WTC11 (cell line): ENCODE results near the gene TMEM175. TPM values are rescaled to one million over a fixed set of nuclear protein-coding genes. Genes with fewer than 3 reads are reported as not detected.

ENCODE experiments used
- ATAC-seq: fragments of 200-7000 bp; cut with Tn5 transposase; 2 replicates; pipeline ENCODE4 v1.10.0; 2021; ENCODE audit warnings: mild to moderate bottlenecking, moderate library complexity
- CTCF ChIA-PET: fragments of 300-600 bp; sonication (Branson Sonifier 250); formaldehyde crosslinking; loops from one replicate; lab custom pipeline; 2021; ENCODE audit warnings: antibody characterized with exemption; lab: Charles Lee
- POLR2A ChIA-PET: fragments of 350-600 bp; sonication (Branson Sonifier 250); formaldehyde crosslinking; loops from one replicate; lab custom pipeline; 2021; ENCODE audit warnings: antibody characterized with exemption; lab: Charles Lee
- DNase-seq: peaks from one replicate; pipeline ENCODE4 v3.0.0; 2021; ENCODE audit warnings: low spot score
- H3K27ac Mint-ChIP-seq: 2 replicates; pipeline ENCODE4 v1.8.0; 2021; ENCODE audit warnings: mixed read lengths
- H3K27me3 Mint-ChIP-seq: 2 replicates; pipeline ENCODE4 v1.8.0; 2021; ENCODE audit warnings: low read depth, mild to moderate bottlenecking, moderate library complexity, mixed read lengths
- H3K36me3 Mint-ChIP-seq: 2 replicates; pipeline ENCODE4 v1.8.0; 2021; ENCODE audit warnings: mixed read lengths
- H3K4me1 Mint-ChIP-seq: 2 replicates; pipeline ENCODE4 v1.8.0; 2022; ENCODE audit warnings: mixed read lengths
- H3K4me3 Mint-ChIP-seq: 2 replicates; pipeline ENCODE4 v1.8.0; 2021; ENCODE audit warnings: mild to moderate bottlenecking, moderate library complexity, mixed read lengths
- H3K9me3 Mint-ChIP-seq: 2 replicates; pipeline ENCODE4 v1.8.0; 2021; ENCODE audit warnings: mixed read lengths
- AFF4 ChIP-seq: sonication (generic); formaldehyde crosslinking; IDR thresholded peaks from 2 replicates; pipeline ENCODE4 v1.8.1; 2023; ENCODE audit warnings: mild to moderate bottlenecking, missing genetic modification reagents, borderline replicate concordance
- ATF1 ChIP-seq: sonication (generic); formaldehyde crosslinking; IDR thresholded peaks from 2 replicates; pipeline ENCODE4 v1.8.1; 2023; ENCODE audit warnings: mild to moderate bottlenecking, moderate library complexity, missing genetic modification reagents
- ATF6 ChIP-seq: sonication (generic); formaldehyde crosslinking; IDR thresholded peaks from 2 replicates; pipeline ENCODE4 v1.8.1; 2023; ENCODE audit warnings: mild to moderate bottlenecking, missing genetic modification reagents
- CBFB ChIP-seq: sonication (generic); formaldehyde crosslinking; IDR thresholded peaks from 2 replicates; pipeline ENCODE4 v1.8.1; 2022; ENCODE audit warnings: mild to moderate bottlenecking, low read depth, missing genetic modification reagents
- CREB1 ChIP-seq: sonication (generic); formaldehyde crosslinking; IDR thresholded peaks from 2 replicates; pipeline ENCODE4 v1.8.0; 2023; ENCODE audit warnings: mild to moderate bottlenecking, missing genetic modification reagents
- E2F1 ChIP-seq: sonication (generic); formaldehyde crosslinking; IDR thresholded peaks from 2 replicates; pipeline ENCODE4 v1.8.0; 2022; ENCODE audit warnings: mild to moderate bottlenecking, missing genetic modification reagents
- ELF4 ChIP-seq: sonication (generic); formaldehyde crosslinking; IDR thresholded peaks from 2 replicates; pipeline ENCODE4 v1.8.1; 2022; ENCODE audit warnings: low read depth, mild to moderate bottlenecking, moderate library complexity, missing genetic modification reagents
- ETV6 ChIP-seq: sonication (generic); formaldehyde crosslinking; IDR thresholded peaks from 2 replicates; pipeline ENCODE4 v1.8.1; 2022; ENCODE audit warnings: mild to moderate bottlenecking, missing genetic modification reagents
- FOXP4 ChIP-seq: sonication (generic); formaldehyde crosslinking; IDR thresholded peaks from 2 replicates; pipeline ENCODE4 v1.8.0; 2022; ENCODE audit warnings: mild to moderate bottlenecking, missing genetic modification reagents
- GABPB1 ChIP-seq: sonication (generic); formaldehyde crosslinking; IDR thresholded peaks from 2 replicates; pipeline ENCODE4 v1.8.1; 2023; ENCODE audit warnings: mild to moderate bottlenecking, missing genetic modification reagents
- NR3C1 ChIP-seq: sonication (generic); formaldehyde crosslinking; conservative IDR thresholded peaks from 2 replicates; pipeline ENCODE4 v1.8.1; 2023; ENCODE audit warnings: low read depth, mild to moderate bottlenecking, missing genetic modification reagents
- TEAD1 ChIP-seq: sonication (generic); formaldehyde crosslinking; IDR thresholded peaks from 2 replicates; pipeline ENCODE4 v1.8.0; 2022; ENCODE audit warnings: mild to moderate bottlenecking, missing genetic modification reagents
- ZBTB21 ChIP-seq: sonication (generic); formaldehyde crosslinking; IDR thresholded peaks from 2 replicates; pipeline ENCODE4 v1.8.1; 2023; ENCODE audit warnings: mild to moderate bottlenecking, missing genetic modification reagents, borderline replicate concordance
- ZNF138 ChIP-seq: sonication (generic); formaldehyde crosslinking; conservative IDR thresholded peaks from 2 replicates; pipeline ENCODE4 v1.8.1; 2022; ENCODE audit warnings: mild to moderate bottlenecking, moderate library complexity, missing genetic modification reagents
- ZNF281 ChIP-seq: sonication (generic); formaldehyde crosslinking; IDR thresholded peaks from 2 replicates; pipeline ENCODE4 v1.8.0; 2023; ENCODE audit warnings: mild to moderate bottlenecking, missing genetic modification reagents
- ZNF396 ChIP-seq: fragments of 250-450 bp; sonication (Bioruptor Pico); IDR thresholded peaks from 2 replicates; pipeline ENCODE4 v1.8.0; 2021; ENCODE audit warnings: mild to moderate bottlenecking, moderate library complexity, borderline replicate concordance
- ZNF423 ChIP-seq: fragments of 250-450 bp; sonication (Bioruptor Pico); IDR thresholded peaks from 2 replicates; pipeline ENCODE4 v2.1.2; 2022; ENCODE audit warnings: mild to moderate bottlenecking, moderate library complexity
- ZNF671 ChIP-seq: fragments of 250-450 bp; sonication (Bioruptor Pico); IDR thresholded peaks from 2 replicates; pipeline ENCODE4 v1.8.0; 2021; ENCODE audit warnings: mild to moderate bottlenecking
- total RNA-seq: library from RNA; stranded (reverse); gene quantifications from 3 replicates; pipeline ENCODE4 v1.2.3, GENCODE V29; 2021
- TF ChIP-seq, protein P1 (sequence below): fragments of 250-450 bp; sonication (Bioruptor Pico); IDR thresholded peaks from 2 replicates; pipeline ENCODE4 v1.9.0; 2021; ENCODE audit warnings: moderate library complexity, mild to moderate bottlenecking, inconsistent platforms, borderline replicate concordance
- TF ChIP-seq, protein P2 (sequence below): sonication (generic); formaldehyde crosslinking; IDR thresholded peaks from 2 replicates; pipeline ENCODE4 v1.8.1; 2023; ENCODE audit warnings: mild to moderate bottlenecking, moderate library complexity, missing genetic modification reagents

TMEM175 gene
- total RNA-seq, 1 experiment from 2014 or later = 9.2 TPM

- CTCF ChIA-PET = interaction anchor here (0.6 to 2.1 kb wide), 6 partner anchors 19 to 248 kb away, joined by 3 to 6 read pairs (median 4); no protein-coding TSS in a partner anchor
- no peak for DNase-seq
- POLR2A ChIA-PET = interaction anchor here (1.5 kb wide), 1 partner anchor 17 kb away, joined by 5 read pairs; no protein-coding TSS in a partner anchor
- Mint-ChIP-seq H3K4me1 (peaks cover 21% of the 10 kb centered on the region), H3K4me3 (peak overlapping the region; percentile 96), H3K27ac (peak overlapping the region; percentile 74), H3K36me3 (no peaks in the 10 kb centered on the region), H3K27me3 (no peaks in the 10 kb centered on the region), H3K9me3 (no peaks in the 10 kb centered on the region)
- no peak for ATAC-seq
- TF ChIP-seq ATF1 (no peak), ZNF396 (CRISPR knock-in tag) (no peak), NR3C1 (CRISPR knock-in tag) (no peak), ZNF138 (CRISPR knock-in tag) (no peak), ZBTB21 (no peak), ZNF281 (CRISPR knock-in tag) (no peak), TEAD1 (CRISPR knock-in tag) (no peak), FOXP4 (CRISPR knock-in tag) (no peak), GABPB1 (CRISPR knock-in tag) (no peak)
- TF ChIP-seq, protein P1, sequence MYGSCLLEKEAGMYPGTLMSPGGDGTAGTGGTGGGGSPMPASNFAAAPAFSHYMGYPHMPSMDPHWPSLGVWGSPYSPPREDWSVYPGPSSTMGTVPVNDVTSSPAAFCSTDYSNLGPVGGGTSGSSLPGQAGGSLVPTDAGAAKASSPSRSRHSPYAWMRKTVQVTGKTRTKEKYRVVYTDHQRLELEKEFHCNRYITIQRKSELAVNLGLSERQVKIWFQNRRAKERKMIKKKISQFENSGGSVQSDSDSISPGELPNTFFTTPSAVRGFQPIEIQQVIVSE (CRISPR knock-in tag) = no peak
Measured at GRCh38 chr4:931194-931959, 883 bp upstream of the TMEM175 start.

- ATAC-seq = peak; percentile 10
- CTCF ChIA-PET = interaction anchor here (0.9 to 2.1 kb wide), 6 partner anchors 13 to 190 kb away, joined by 4 to 6 read pairs (median 4); no protein-coding TSS in a partner anchor
- peaks cover 20% of the 10 kb centered on the region for H3K4me1 Mint-ChIP-seq
- H3K9me3 Mint-ChIP-seq = no peaks in the 10 kb centered on the region
- peak overlapping the region; percentile 91 for H3K27ac Mint-ChIP-seq
- POLR2A ChIA-PET = interaction anchor here (1.5 kb wide), 1 partner anchor 16 kb away, joined by 5 read pairs; no protein-coding TSS in a partner anchor
- DNase-seq = no peak
- no peaks in the 10 kb centered on the region for H3K27me3 Mint-ChIP-seq
- H3K4me3 Mint-ChIP-seq = peak overlapping the region; percentile 96
- no peaks in the 10 kb centered on the region for H3K36me3 Mint-ChIP-seq
- TF ChIP-seq AFF4 (CRISPR knock-in tag) = no peak
- no peak for TF ChIP-seq ELF4 (CRISPR knock-in tag)
- 0 out of 2 replicates have a peak, but pooled peaks have one; percentile 7 for TF ChIP-seq CREB1 (CRISPR knock-in tag)
- TF ChIP-seq CBFB (CRISPR knock-in tag) = 0 out of 2 replicates have a peak, but pooled peaks have one; percentile 4
- TF ChIP-seq, protein P2, sequence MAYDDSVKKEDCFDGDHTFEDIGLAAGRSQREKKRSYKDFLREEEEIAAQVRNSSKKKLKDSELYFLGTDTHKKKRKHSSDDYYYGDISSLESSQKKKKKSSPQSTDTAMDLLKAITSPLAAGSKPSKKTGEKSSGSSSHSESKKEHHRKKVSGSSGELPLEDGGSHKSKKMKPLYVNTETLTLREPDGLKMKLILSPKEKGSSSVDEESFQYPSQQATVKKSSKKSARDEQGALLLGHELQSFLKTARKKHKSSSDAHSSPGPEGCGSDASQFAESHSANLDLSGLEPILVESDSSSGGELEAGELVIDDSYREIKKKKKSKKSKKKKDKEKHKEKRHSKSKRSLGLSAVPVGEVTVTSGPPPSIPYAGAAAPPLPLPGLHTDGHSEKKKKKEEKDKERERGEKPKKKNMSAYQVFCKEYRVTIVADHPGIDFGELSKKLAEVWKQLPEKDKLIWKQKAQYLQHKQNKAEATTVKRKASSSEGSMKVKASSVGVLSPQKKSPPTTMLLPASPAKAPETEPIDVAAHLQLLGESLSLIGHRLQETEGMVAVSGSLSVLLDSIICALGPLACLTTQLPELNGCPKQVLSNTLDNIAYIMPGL (CRISPR knock-in tag) = no peak
- no peak for TF ChIP-seq ATF6 (CRISPR knock-in tag)
- TF ChIP-seq ZNF423 (CRISPR knock-in tag) = no peak
- no peak for TF ChIP-seq ETV6 (CRISPR knock-in tag)
- no peak for TF ChIP-seq E2F1
- TF ChIP-seq ZNF671 = no peak
Measured at GRCh38 chr4:932713-933070, 432 bp downstream of the TMEM175 start.
